Stimulated activated CD8-positive, alpha-beta memory T cell treated with anti-CD3 and anti-CD28 coated beads, Interleukin-2, amount 100 ng/mL, for 48 hours (primary cell): Measurements from ENCODE around the gene BCAS4.
"Not testable (repeated sequence)": the region's sequence is repeated elsewhere in the genome, so short reads cannot be mapped to it uniquely, and the experiment has no call there.

ENCODE experiments used
- DNase-seq, 2 donors: peaks; one replicate each; pipeline ENCODE4 v3.0.0-alpha.2; 2020; ENCODE audit warnings: low read depth in 2 of 2

The BCAS4 gene

GRCh38 chr20:50794846-50795634 is at the start of gene BCAS4:
Gene BCAS4 (plus strand): TSS chr20:50795061. CDS start chr20:50795084, 23 bp downstream.
- peak; percentile 72 to 80 for DNase-seq

- DNase-seq = no peak
Measured at GRCh38 chr20:50745634-50746137, 49.2 kb upstream of the BCAS4 start.

- no peak for DNase-seq
Measured at GRCh38 chr20:50746138-50746940, 48.5 kb upstream of the BCAS4 start.

- DNase-seq = no peak
Measured at GRCh38 chr20:50747275-50747674, 47.6 kb upstream of the BCAS4 start.

- DNase-seq = no peak
Measured at GRCh38 chr20:50750145-50750671, 44.7 kb upstream of the BCAS4 start.

GRCh38 chr20:50753152-50753551 is 41.7 kb upstream of the BCAS4 start:
- no peak for DNase-seq

- no peak for DNase-seq
Measured at GRCh38 chr20:50754420-50754819, 40.4 kb upstream of the BCAS4 start.

- no peak for DNase-seq
Measured at GRCh38 chr20:50756447-50756846, 38.4 kb upstream of the BCAS4 start.

- DNase-seq = no peak
Measured at GRCh38 chr20:50758469-50758868, 36.4 kb upstream of the BCAS4 start.

GRCh38 chr20:50758992-50759391 is 35.9 kb upstream of the BCAS4 start:
- DNase-seq = no peak

- no peak for DNase-seq
Measured at GRCh38 chr20:50759678-50760077, 35.2 kb upstream of the BCAS4 start.

GRCh38 chr20:50762045-50762422 is 32.8 kb upstream of the BCAS4 start:
- no peak for DNase-seq

- no peak for DNase-seq
Measured at GRCh38 chr20:50762435-50763220, 32.2 kb upstream of the BCAS4 start.

GRCh38 chr20:50763550-50764458 is 31.1 kb upstream of the BCAS4 start:
- DNase-seq = not testable (repeated sequence)

- not testable (repeated sequence) for DNase-seq
Measured at GRCh38 chr20:50765251-50765650, 29.6 kb upstream of the BCAS4 start.

GRCh38 chr20:50765674-50766073 is 29.2 kb upstream of the BCAS4 start:
- no peak for DNase-seq

GRCh38 chr20:50766955-50767809 is 27.7 kb upstream of the BCAS4 start:
- not testable (repeated sequence) for DNase-seq

- not testable (repeated sequence) for DNase-seq
Measured at GRCh38 chr20:50768991-50769390, 25.9 kb upstream of the BCAS4 start.

- DNase-seq = not testable (repeated sequence)
Measured at GRCh38 chr20:50769551-50770085, 25.2 kb upstream of the BCAS4 start.
